PC-9 (cell line): Measurements from ENCODE around the gene KRTAP10-10. TPM values are rescaled to one million over a fixed set of nuclear protein-coding genes. Genes with fewer than 3 reads are reported as not detected.

ENCODE experiments used
- BruUV-seq: library from RNA; stranded (reverse); fragments of 400-500 nt; replicated peaks from 2 replicates; lab custom pipeline; 2021; lab: Mats Ljungman, UMichigan
- CTCF ChIA-PET: fragments of 300-600 bp; sonication (Branson Sonifier 250); formaldehyde crosslinking; loops from one replicate; lab custom pipeline; 2022; ENCODE audit warnings: antibody characterized with exemption; lab: Charles Lee
- POLR2A ChIA-PET: fragments of 300-600 bp; sonication (Branson Sonifier 250); formaldehyde crosslinking; loops from one replicate; lab custom pipeline; 2022; ENCODE audit warnings: antibody characterized with exemption; ENCODE audit not compliant: unreplicated experiment; lab: Charles Lee
- DNase-seq, 2 experiments: peaks; one replicate each; pipeline versions ENCODE4 v3.0.0 to v3.0.0-alpha.2; 2015 to 2022; ENCODE audit warnings: mixed read lengths in 1 of 2
- H2AFZ ChIP-seq: fragments of 200-600 bp; sonication (generic); 2 replicates; pipeline ENCODE4 v1.8.1; 2017; ENCODE audit warnings: antibody characterized with exemption
- H3F3A ChIP-seq: fragments of 200-600 bp; sonication (generic); 2 replicates; pipeline ENCODE4 v1.8.1; 2017; ENCODE audit warnings: antibody characterized with exemption, mild to moderate bottlenecking, low read depth; ENCODE audit not compliant: insufficient read depth
- H3K27ac ChIP-seq: fragments of 200-600 bp; sonication (generic); 2 replicates; pipeline ENCODE4 v1.6.1; 2016; ENCODE audit warnings: mixed run types
- H3K27me3 ChIP-seq: fragments of 200-600 bp; sonication (generic); 2 replicates; pipeline ENCODE4 v1.6.1; 2016; ENCODE audit warnings: low read depth, mixed run types; ENCODE audit not compliant: insufficient read depth
- H3K36me3 ChIP-seq: fragments of 200-600 bp; sonication (generic); 2 replicates; pipeline ENCODE4 v1.6.1; 2016; ENCODE audit warnings: low read depth, mixed run types
- H3K4me1 ChIP-seq: fragments of 200-600 bp; sonication (generic); replicated peaks from 2 replicates; pipeline ENCODE4 v1.6.1; 2016; ENCODE audit warnings: mixed run types; ENCODE audit not compliant: insufficient read depth
- H3K4me2 ChIP-seq: fragments of 200-600 bp; sonication (generic); 2 replicates; pipeline ENCODE4 v1.6.1; 2017; ENCODE audit warnings: mixed run types
- H3K4me3 ChIP-seq: fragments of 200-600 bp; sonication (generic); 2 replicates; pipeline ENCODE4 v1.6.1; 2016; ENCODE audit warnings: mixed run types
- H3K79me2 ChIP-seq: fragments of 200-600 bp; sonication (generic); 2 replicates; pipeline ENCODE4 v1.6.1; 2017; ENCODE audit warnings: low read depth, mixed run types
- H3K9me2 ChIP-seq: fragments of 200-600 bp; sonication (generic); 2 replicates; pipeline ENCODE4 v1.8.1; 2017; ENCODE audit warnings: mild to moderate bottlenecking; ENCODE audit not compliant: insufficient read depth
- H3K9me3 ChIP-seq: fragments of 200-600 bp; sonication (generic); 2 replicates; pipeline ENCODE4 v1.8.1; 2016; ENCODE audit warnings: low read depth; ENCODE audit not compliant: insufficient read depth
- H4K20me1 ChIP-seq: fragments of 200-600 bp; sonication (generic); 2 replicates; pipeline ENCODE4 v1.8.1; 2017; ENCODE audit not compliant: insufficient read depth
- EZH2 ChIP-seq: fragments of 200-600 bp; sonication (generic); IDR thresholded peaks from 2 replicates; pipeline ENCODE4 v1.8.0; 2017; ENCODE audit warnings: antibody characterized with exemption, low read depth
- intact Hi-C: fragments of 100-400 bp; cut with micrococcal nuclease; formaldehyde crosslinking; loops from one replicate; pipeline ENCODE4 v1.10.0; 2022; ENCODE audit not compliant: unreplicated experiment
- total RNA-seq: library from RNA; stranded (reverse); gene quantifications from 2 replicates; pipeline ENCODE4 v1.2.3, GENCODE V29; 2021
- TF ChIP-seq, protein P1 (sequence below): fragments of 200-600 bp; sonication (generic); conservative IDR thresholded peaks from 2 replicates; pipeline ENCODE4 v1.6.1; 2017; ENCODE audit warnings: mixed run types, antibody characterized with exemption, mild to moderate bottlenecking, moderate library complexity

KRTAP10-10 gene
- total RNA-seq, 1 experiment from 2014 or later: not detected

GRCh38 chr21:44647222-44647552 is 10.0 kb downstream of the KRTAP10-10 start:
- BruUV-seq: no TSS peak
- DNase-seq: no peak

DNA sequence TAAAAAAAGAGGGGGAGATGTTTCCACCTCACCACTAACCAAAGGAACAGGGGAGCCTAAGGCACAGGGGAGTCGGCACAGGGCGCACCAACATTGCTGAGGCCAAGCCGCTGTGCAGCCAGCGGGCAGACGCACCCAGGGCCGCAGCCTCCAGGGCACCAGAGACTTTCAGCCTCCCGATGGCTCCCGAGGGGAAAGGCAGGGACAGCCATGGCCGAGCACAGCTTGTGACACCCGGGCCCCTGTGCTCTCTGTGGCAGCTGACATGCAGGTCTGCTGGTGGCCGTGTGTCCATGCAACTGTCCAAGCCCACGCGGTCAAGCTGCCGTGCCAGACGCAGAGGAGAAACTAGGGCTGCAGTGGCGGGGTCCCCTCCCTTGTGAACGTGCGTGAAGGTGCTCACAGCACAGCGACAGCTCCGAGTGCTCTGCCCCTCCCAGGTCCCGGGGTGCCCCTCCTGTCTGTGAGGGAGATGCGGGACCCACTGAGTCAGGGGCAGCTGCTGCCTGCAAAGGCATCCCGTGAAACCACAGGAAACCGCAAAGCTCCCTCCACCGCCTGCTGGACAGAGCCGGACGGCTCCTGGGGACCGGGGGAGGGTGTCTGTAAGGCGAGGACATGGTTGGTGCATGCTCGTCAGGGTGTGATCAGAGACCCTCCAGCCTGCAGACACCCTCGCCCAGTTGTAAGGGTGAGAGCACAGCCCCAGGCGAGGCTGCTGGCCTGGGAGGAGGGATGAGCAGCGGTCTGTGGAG is 11.6 kb downstream of the KRTAP10-10 start:
- Histone ChIP-seq H4K20me1 (no peaks in the 10 kb centered on the region), H3K79me2 (no peaks in the 10 kb centered on the region), H3K4me1 (no peaks in the 10 kb centered on the region), H3K27ac (no peak overlapping the region), H3K36me3 (no peaks in the 10 kb centered on the region), H3K9me3 (no peaks in the 10 kb centered on the region), H3F3A (no peaks in the 10 kb centered on the region), H2AFZ (no peak overlapping the region), H3K4me3 (no peak overlapping the region), H3K27me3 (peaks cover 65% of the 10 kb centered on the region), H3K9me2 (no peaks in the 10 kb centered on the region), H3K4me2 (no peak overlapping the region)
- POLR2A ChIA-PET: no interaction called here
- TF ChIP-seq, protein P1, sequence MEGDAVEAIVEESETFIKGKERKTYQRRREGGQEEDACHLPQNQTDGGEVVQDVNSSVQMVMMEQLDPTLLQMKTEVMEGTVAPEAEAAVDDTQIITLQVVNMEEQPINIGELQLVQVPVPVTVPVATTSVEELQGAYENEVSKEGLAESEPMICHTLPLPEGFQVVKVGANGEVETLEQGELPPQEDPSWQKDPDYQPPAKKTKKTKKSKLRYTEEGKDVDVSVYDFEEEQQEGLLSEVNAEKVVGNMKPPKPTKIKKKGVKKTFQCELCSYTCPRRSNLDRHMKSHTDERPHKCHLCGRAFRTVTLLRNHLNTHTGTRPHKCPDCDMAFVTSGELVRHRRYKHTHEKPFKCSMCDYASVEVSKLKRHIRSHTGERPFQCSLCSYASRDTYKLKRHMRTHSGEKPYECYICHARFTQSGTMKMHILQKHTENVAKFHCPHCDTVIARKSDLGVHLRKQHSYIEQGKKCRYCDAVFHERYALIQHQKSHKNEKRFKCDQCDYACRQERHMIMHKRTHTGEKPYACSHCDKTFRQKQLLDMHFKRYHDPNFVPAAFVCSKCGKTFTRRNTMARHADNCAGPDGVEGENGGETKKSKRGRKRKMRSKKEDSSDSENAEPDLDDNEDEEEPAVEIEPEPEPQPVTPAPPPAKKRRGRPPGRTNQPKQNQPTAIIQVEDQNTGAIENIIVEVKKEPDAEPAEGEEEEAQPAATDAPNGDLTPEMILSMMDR: no peak
- TF ChIP-seq EZH2: no peak
- BruUV-seq: no TSS peak
- intact Hi-C loops: no loop called here
- DNase-seq: no peak
- CTCF ChIA-PET: no interaction called here

More at GRCh38 chr21:44647222-44647552, 10.0 kb downstream of the KRTAP10-10 start:
- Histone ChIP-seq H3K79me2 (no peaks in the 10 kb centered on the region), H3K4me1 (no peaks in the 10 kb centered on the region), H3K4me2 (no peak overlapping the region), H4K20me1 (no peaks in the 10 kb centered on the region), H3K27ac (no peak overlapping the region), H3K9me2 (no peaks in the 10 kb centered on the region), H3F3A (no peaks in the 10 kb centered on the region), H3K36me3 (no peaks in the 10 kb centered on the region), H3K4me3 (no peak overlapping the region), H3K9me3 (no peaks in the 10 kb centered on the region), H3K27me3 (peaks cover 52% of the 10 kb centered on the region), H2AFZ (no peak overlapping the region)
- ChIA-PET POLR2A (no interaction called here), CTCF (interaction anchor here (0.6 kb wide), 1 partner anchor 477 kb away, joined by 4 read pairs; no protein-coding TSS in a partner anchor)
- intact Hi-C loops: no loop called here
- TF ChIP-seq, protein P1: no peak
- TF ChIP-seq EZH2: no peak

- H3K36me3 ChIP-seq: no peaks in the 10 kb centered on the region
- no peaks in the 10 kb centered on the region for H3K9me3 ChIP-seq
- DNase-seq: no peak
- no peaks in the 10 kb centered on the region for H3K79me2 ChIP-seq
- no peaks in the 10 kb centered on the region for H3K9me2 ChIP-seq
- no peak overlapping the region for H3K4me2 ChIP-seq
- intact Hi-C loops: no loop called here
- H2AFZ ChIP-seq: no peak overlapping the region
- H3F3A ChIP-seq: no peaks in the 10 kb centered on the region
- POLR2A ChIA-PET: no interaction called here
- H4K20me1 ChIP-seq: no peaks in the 10 kb centered on the region
- BruUV-seq: no TSS peak
- no peak overlapping the region for H3K27ac ChIP-seq
- no peak overlapping the region for H3K4me3 ChIP-seq
- H3K27me3 ChIP-seq: peaks cover 74% of the 10 kb centered on the region
- H3K4me1 ChIP-seq: no peaks in the 10 kb centered on the region
- CTCF ChIA-PET: no interaction called here
- TF ChIP-seq, protein P1: no peak
- no peak for TF ChIP-seq EZH2
Observed at GRCh38 chr21:44649521-44650100, 12.5 kb downstream of the KRTAP10-10 start.
